Loucy (cell line): Measurements from ENCODE around the gene LDLRAD4.

Experiments used
- H2AFZ ChIP-seq: fragments of 200-600 bp; sonication (generic); 2 replicates; pipeline ENCODE4 v1.6.0; 2016; ENCODE audit warnings: antibody characterized with exemption, mild to moderate bottlenecking, low read length, moderate library complexity
- H3F3A ChIP-seq: fragments of 200-600 bp; 2 replicates; pipeline ENCODE4 v1.6.0; 2016; ENCODE audit warnings: antibody characterized with exemption, low read depth, mild to moderate bottlenecking
- H3K27me3 ChIP-seq: fragments of 200-600 bp; sonication (generic); 2 replicates; pipeline ENCODE4 v1.6.1; 2014; ENCODE audit warnings: low read length, mild to moderate bottlenecking; ENCODE audit not compliant: insufficient read depth, poor library complexity, severe bottlenecking
- H3K36me3 ChIP-seq: fragments of 200-600 bp; sonication (generic); 2 replicates; pipeline ENCODE4 v1.6.1; 2016; ENCODE audit warnings: low read length; ENCODE audit not compliant: insufficient read depth
- H3K4me1 ChIP-seq: fragments of 200-600 bp; sonication (generic); 2 replicates; pipeline ENCODE4 v1.5.1; 2014; ENCODE audit warnings: low read length, mild to moderate bottlenecking; ENCODE audit not compliant: insufficient read depth, poor library complexity, severe bottlenecking
- H3K4me2 ChIP-seq: fragments of 200-600 bp; sonication (generic); 2 replicates; pipeline ENCODE4 v1.6.0; 2014; ENCODE audit warnings: antibody characterized with exemption, low read length, low read depth, mild to moderate bottlenecking; ENCODE audit not compliant: poor library complexity, severe bottlenecking
- H3K4me3 ChIP-seq: fragments of 200-600 bp; sonication (generic); 2 replicates; pipeline ENCODE4 v1.5.1; 2014; ENCODE audit warnings: low read length, mild to moderate bottlenecking, mixed read lengths; ENCODE audit not compliant: poor library complexity, severe bottlenecking
- H3K79me2 ChIP-seq: fragments of 200-600 bp; sonication (generic); 2 replicates; pipeline ENCODE4 v1.6.1; 2014; ENCODE audit warnings: low read length; ENCODE audit not compliant: insufficient read depth
- H3K9ac ChIP-seq: fragments of 200-600 bp; sonication (generic); 2 replicates; pipeline ENCODE4 v1.6.0; 2014; ENCODE audit warnings: mild to moderate bottlenecking, low read depth, low read length, moderate library complexity; ENCODE audit not compliant: poor library complexity, severe bottlenecking
- H3K9me2 ChIP-seq: fragments of 200-600 bp; sonication (generic); replicated peaks from 2 replicates; pipeline ENCODE4 v1.6.1; 2016; ENCODE audit warnings: low read depth, low read length, mixed read lengths
- H3K9me3 ChIP-seq: fragments of 200-600 bp; sonication (generic); 2 replicates; pipeline ENCODE4 v1.6.1; 2014; ENCODE audit warnings: mild to moderate bottlenecking, antibody characterized with exemption, low read length, low read depth; ENCODE audit not compliant: insufficient read depth
- H4K20me1 ChIP-seq: fragments of 200-600 bp; sonication (generic); 2 replicates; pipeline ENCODE4 v1.6.0; 2014; ENCODE audit warnings: antibody characterized with exemption, low read length, mild to moderate bottlenecking; ENCODE audit not compliant: insufficient read depth, poor library complexity, severe bottlenecking
- EZH2phosphoT487 ChIP-seq: fragments of 200-600 bp; IDR thresholded peaks from 2 replicates; pipeline ENCODE4 v1.6.1; 2018; ENCODE audit warnings: antibody characterized with exemption, mild to moderate bottlenecking, moderate library complexity, borderline replicate concordance
- TF ChIP-seq, protein P1 (sequence below): fragments of 200-600 bp; sonication (generic); conservative IDR thresholded peaks from 2 replicates; pipeline ENCODE4 v1.5.1; 2014; ENCODE audit warnings: mild to moderate bottlenecking, antibody characterized with exemption, low read length

Gene LDLRAD4

DNA sequence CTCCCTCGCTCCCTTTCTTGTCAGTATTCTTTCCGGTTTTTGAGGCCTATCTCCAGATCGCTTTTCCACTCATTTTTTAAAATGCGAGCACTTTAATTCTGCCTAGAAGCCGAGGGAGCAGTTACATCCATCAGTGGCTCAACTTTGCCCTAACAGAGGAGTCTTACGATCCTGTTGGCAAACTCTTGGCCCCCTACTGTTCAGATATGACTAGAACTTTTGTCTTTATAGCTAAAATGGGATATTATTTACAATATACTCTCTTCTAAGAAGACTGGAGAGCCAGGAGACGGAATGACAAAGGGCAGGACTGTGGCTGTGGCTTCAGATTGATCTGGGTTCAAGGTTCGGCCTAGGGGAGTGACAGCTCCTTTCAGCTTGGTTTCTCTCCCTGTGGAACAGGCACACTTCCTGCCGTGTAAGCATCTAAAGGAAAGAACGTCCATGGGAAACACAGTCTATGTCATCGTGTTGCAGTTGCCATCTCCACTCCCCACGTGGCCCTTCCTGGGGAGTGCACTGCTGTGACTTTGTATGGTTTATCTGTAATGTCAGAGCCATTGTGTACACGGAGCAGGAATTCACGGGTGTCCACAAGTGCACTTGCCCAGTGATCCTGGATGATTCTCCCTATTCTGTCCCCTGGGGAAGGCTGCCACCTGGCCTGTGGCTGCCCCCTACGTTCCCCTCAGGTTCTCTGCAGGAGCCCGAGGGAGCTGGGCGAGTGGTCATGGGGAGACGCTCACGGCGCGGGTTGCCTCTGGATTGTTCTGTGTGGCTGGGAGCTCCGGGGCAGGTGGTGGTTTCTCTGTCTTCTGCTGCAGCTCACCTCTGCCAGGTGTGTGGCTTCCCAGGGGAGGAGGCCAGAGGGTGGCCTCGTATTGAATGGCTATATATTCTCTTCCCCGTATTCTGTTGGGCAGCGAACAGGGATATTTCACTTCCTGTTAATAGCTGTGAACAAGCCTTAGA is 222.0 kb downstream of the LDLRAD4 start:
- H4K20me1 ChIP-seq = no peaks in the 10 kb centered on the region
- no peaks in the 10 kb centered on the region for H3K9me3 ChIP-seq
- H3K79me2 ChIP-seq = peaks cover 48% of the 10 kb centered on the region
- no peak for TF ChIP-seq EZH2phosphoT487
- TF ChIP-seq, protein P1, sequence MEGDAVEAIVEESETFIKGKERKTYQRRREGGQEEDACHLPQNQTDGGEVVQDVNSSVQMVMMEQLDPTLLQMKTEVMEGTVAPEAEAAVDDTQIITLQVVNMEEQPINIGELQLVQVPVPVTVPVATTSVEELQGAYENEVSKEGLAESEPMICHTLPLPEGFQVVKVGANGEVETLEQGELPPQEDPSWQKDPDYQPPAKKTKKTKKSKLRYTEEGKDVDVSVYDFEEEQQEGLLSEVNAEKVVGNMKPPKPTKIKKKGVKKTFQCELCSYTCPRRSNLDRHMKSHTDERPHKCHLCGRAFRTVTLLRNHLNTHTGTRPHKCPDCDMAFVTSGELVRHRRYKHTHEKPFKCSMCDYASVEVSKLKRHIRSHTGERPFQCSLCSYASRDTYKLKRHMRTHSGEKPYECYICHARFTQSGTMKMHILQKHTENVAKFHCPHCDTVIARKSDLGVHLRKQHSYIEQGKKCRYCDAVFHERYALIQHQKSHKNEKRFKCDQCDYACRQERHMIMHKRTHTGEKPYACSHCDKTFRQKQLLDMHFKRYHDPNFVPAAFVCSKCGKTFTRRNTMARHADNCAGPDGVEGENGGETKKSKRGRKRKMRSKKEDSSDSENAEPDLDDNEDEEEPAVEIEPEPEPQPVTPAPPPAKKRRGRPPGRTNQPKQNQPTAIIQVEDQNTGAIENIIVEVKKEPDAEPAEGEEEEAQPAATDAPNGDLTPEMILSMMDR = peak; percentile 55
- H3K36me3 ChIP-seq = no peaks in the 10 kb centered on the region
- H3K4me3 ChIP-seq = no peak overlapping the region
- H3K27me3 ChIP-seq = no peaks in the 10 kb centered on the region
- peaks cover 7% of the 10 kb centered on the region; the same call in 1 of the 2 replicates for H3F3A ChIP-seq
- H3K9me2 ChIP-seq = no peaks in the 10 kb centered on the region
- H3K9ac ChIP-seq = peak overlapping the region; percentile 74
- no peak overlapping the region for H2AFZ ChIP-seq
- H3K4me1 ChIP-seq = peaks cover 85% of the 10 kb centered on the region
- H3K4me2 ChIP-seq = peak overlapping the region; percentile 80

DNA sequence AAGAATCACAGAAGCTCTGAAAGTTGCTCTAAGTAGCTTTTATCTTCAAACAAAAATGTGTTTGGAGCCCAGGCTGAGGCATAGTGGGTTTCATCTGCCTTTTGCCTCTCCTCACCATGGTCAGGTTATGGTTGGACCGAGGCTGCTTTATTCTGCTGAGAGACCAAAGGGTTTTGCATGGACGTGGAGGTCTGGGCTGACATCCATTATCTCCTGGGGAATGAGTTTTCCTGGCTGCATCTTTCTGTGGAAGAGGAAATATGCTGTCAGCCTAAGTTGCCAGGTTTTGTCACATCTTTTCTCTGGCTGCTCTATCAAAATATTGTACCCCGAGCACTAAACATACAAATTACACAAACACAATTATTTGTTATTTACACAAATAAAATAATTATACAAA is 223.2 kb downstream of the LDLRAD4 start:
- Histone ChIP-seq H3F3A (peaks cover 7% of the 10 kb centered on the region; the same call in 1 of the 2 replicates), H4K20me1 (no peaks in the 10 kb centered on the region), H3K79me2 (peaks cover 44% of the 10 kb centered on the region), H3K9me3 (no peaks in the 10 kb centered on the region), H2AFZ (no peak overlapping the region), H3K4me2 (no peak overlapping the region), H3K9me2 (no peaks in the 10 kb centered on the region), H3K4me3 (no peak overlapping the region), H3K27me3 (no peaks in the 10 kb centered on the region), H3K9ac (no peak overlapping the region), H3K4me1 (peaks cover 74% of the 10 kb centered on the region), H3K36me3 (no peaks in the 10 kb centered on the region)
- no peak for TF ChIP-seq EZH2phosphoT487
- TF ChIP-seq, protein P1 = no peak

DNA sequence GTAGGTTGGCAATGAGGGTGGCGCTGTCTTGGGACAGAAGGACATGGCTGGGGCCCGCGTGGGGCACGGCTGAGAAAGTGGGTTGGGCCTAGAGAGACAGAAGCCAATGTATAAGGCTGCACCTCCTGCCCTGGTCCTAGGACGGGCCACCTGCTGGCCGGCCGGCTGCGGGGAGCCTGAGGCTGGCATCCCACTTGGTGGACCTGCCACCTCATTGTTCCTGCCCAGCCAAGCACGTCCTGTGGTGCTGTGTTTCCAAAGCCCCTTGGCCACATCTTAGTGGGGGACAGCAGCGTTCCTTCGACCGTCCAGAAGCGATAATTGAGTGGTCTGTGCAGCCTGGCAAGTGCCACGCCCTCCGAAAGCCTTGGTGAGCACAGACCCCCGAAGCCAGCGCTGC is 223.9 kb downstream of the LDLRAD4 start:
- no peaks in the 10 kb centered on the region for H3K9me2 ChIP-seq
- no peaks in the 10 kb centered on the region for H3K27me3 ChIP-seq
- H3F3A ChIP-seq = peaks cover 7% of the 10 kb centered on the region; the same call in 1 of the 2 replicates
- H3K4me1 ChIP-seq = peaks cover 66% of the 10 kb centered on the region
- no peak for TF ChIP-seq EZH2phosphoT487
- no peak overlapping the region for H3K9ac ChIP-seq
- no peaks in the 10 kb centered on the region for H4K20me1 ChIP-seq
- H3K4me3 ChIP-seq = no peak overlapping the region
- no peak overlapping the region for H3K4me2 ChIP-seq
- H2AFZ ChIP-seq = no peak overlapping the region
- no peaks in the 10 kb centered on the region for H3K36me3 ChIP-seq
- H3K9me3 ChIP-seq = no peaks in the 10 kb centered on the region
- H3K79me2 ChIP-seq = peaks cover 37% of the 10 kb centered on the region
